HFF-Myc (cell line): Measurements from ENCODE around the gene STC2.

ENCODE experiments used
- DNase-seq: peaks from one replicate; pipeline ENCODE4 v3.0.0-alpha.2; 2011; ENCODE audit warnings: low read depth; ENCODE audit errors: extremely low read depth
- H3K4me3 ChIP-seq: replicated peaks from 2 replicates; pipeline ENCODE4 v1.5.1; 2011; ENCODE audit warnings: low read depth, mild to moderate bottlenecking, control low read depth, low read length
- CTCF ChIP-seq: IDR thresholded peaks from 2 replicates; pipeline ENCODE4 v1.5.1; 2012; ENCODE audit warnings: mild to moderate bottlenecking, low read depth, low read length, control low read depth; ENCODE audit errors: missing control alignments

Gene STC2

GRCh38 chr5:173317852-173318251, 10.4 kb downstream of the STC2 start:
- no peak for TF ChIP-seq CTCF
- no peak for DNase-seq
- H3K4me3 ChIP-seq, result no peak overlapping the region

GRCh38 chr5:173317091-173317730, 11.0 kb downstream of the STC2 start:
- no peak for TF ChIP-seq CTCF
- H3K4me3 ChIP-seq, result no peak overlapping the region
- DNase-seq, result no peak

GRCh38 chr5:173316339-173317020, 11.7 kb downstream of the STC2 start:
- no peak for TF ChIP-seq CTCF
- DNase-seq, result no peak
- no peak overlapping the region for H3K4me3 ChIP-seq

GRCh38 chr5:173315495-173316338, 12.5 kb downstream of the STC2 start:
- DNase-seq, result no peak
- TF ChIP-seq CTCF, result no peak

GRCh38 chr5:173314166-173314952, 13.9 kb downstream of the STC2 start:
- H3K4me3 ChIP-seq, result no peak overlapping the region
- TF ChIP-seq CTCF, result no peak

More at GRCh38 chr5:173315495-173316338, 12.5 kb downstream of the STC2 start:
- no peak overlapping the region for H3K4me3 ChIP-seq

GRCh38 chr5:173313351-173313801, 14.8 kb downstream of the STC2 start:
- no peak overlapping the region for H3K4me3 ChIP-seq
- no peak for DNase-seq
- no peak for TF ChIP-seq CTCF

More at GRCh38 chr5:173314166-173314952, 13.9 kb downstream of the STC2 start:
- DNase-seq, result no peak
